Measurements from ENCODE around the gene HERPUD1. TPM values are rescaled to one million over a fixed set of nuclear protein-coding genes. Genes with fewer than 3 reads are reported as not detected.

HERPUD1 gene
- total and polyA plus RNA-seq, 2 of the 13 experiments (the other 11 are each of a cell fraction or from before 2014, with no cell fraction given): 96.2 to 323 TPM

DNA sequence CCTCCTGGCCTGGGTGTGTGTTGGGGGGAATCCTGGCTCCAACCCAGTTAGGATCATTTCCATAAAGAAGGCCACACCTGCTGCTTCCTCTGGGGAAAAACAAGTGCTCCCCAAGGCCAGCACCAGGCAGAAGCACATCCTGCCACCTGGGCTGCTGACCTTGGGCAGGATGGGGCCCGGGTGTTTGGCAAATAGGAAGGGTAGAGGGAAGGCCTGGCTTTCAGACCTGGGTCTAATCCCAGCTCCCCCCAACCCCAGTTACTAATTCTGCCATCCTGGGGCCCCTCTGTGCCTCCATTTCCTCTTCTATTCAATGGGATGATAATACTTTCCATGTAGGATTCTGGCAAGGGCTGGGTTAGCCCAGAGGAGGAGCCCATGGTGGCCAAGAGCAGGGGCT is 54.4 kb downstream of the HERPUD1 start (continued):
- TF ChIP-seq ZNF329 (CRISPR knock-in tag; IDR thresholded peaks at IDR 0.05; ENCODE audit: low read depth): no peak
- TF ChIP-seq ZNF564 (CRISPR knock-in tag; IDR thresholded peaks at IDR 0.05): no peak
- no peak for TF ChIP-seq TP53 (CRISPR knock-in tag; conservative IDR thresholded peaks at IDR 0.05)
- TF ChIP-seq, protein P1, sequence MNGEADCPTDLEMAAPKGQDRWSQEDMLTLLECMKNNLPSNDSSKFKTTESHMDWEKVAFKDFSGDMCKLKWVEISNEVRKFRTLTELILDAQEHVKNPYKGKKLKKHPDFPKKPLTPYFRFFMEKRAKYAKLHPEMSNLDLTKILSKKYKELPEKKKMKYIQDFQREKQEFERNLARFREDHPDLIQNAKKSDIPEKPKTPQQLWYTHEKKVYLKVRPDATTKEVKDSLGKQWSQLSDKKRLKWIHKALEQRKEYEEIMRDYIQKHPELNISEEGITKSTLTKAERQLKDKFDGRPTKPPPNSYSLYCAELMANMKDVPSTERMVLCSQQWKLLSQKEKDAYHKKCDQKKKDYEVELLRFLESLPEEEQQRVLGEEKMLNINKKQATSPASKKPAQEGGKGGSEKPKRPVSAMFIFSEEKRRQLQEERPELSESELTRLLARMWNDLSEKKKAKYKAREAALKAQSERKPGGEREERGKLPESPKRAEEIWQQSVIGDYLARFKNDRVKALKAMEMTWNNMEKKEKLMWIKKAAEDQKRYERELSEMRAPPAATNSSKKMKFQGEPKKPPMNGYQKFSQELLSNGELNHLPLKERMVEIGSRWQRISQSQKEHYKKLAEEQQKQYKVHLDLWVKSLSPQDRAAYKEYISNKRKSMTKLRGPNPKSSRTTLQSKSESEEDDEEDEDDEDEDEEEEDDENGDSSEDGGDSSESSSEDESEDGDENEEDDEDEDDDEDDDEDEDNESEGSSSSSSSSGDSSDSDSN (CRISPR knock-in tag; IDR thresholded peaks at IDR 0.05): no peak
- TF ChIP-seq PPARG (CRISPR knock-in tag; conservative IDR thresholded peaks at IDR 0.05): 0 out of 2 replicates have a peak, but pooled peaks have one; percentile 15
- TF ChIP-seq ZNF562 (CRISPR knock-in tag; IDR thresholded peaks at IDR 0.05; ENCODE audit: borderline replicate concordance): no peak
- TF ChIP-seq ISX (CRISPR knock-in tag; conservative IDR thresholded peaks at IDR 0.05): no peak
- TF ChIP-seq, protein P2, sequence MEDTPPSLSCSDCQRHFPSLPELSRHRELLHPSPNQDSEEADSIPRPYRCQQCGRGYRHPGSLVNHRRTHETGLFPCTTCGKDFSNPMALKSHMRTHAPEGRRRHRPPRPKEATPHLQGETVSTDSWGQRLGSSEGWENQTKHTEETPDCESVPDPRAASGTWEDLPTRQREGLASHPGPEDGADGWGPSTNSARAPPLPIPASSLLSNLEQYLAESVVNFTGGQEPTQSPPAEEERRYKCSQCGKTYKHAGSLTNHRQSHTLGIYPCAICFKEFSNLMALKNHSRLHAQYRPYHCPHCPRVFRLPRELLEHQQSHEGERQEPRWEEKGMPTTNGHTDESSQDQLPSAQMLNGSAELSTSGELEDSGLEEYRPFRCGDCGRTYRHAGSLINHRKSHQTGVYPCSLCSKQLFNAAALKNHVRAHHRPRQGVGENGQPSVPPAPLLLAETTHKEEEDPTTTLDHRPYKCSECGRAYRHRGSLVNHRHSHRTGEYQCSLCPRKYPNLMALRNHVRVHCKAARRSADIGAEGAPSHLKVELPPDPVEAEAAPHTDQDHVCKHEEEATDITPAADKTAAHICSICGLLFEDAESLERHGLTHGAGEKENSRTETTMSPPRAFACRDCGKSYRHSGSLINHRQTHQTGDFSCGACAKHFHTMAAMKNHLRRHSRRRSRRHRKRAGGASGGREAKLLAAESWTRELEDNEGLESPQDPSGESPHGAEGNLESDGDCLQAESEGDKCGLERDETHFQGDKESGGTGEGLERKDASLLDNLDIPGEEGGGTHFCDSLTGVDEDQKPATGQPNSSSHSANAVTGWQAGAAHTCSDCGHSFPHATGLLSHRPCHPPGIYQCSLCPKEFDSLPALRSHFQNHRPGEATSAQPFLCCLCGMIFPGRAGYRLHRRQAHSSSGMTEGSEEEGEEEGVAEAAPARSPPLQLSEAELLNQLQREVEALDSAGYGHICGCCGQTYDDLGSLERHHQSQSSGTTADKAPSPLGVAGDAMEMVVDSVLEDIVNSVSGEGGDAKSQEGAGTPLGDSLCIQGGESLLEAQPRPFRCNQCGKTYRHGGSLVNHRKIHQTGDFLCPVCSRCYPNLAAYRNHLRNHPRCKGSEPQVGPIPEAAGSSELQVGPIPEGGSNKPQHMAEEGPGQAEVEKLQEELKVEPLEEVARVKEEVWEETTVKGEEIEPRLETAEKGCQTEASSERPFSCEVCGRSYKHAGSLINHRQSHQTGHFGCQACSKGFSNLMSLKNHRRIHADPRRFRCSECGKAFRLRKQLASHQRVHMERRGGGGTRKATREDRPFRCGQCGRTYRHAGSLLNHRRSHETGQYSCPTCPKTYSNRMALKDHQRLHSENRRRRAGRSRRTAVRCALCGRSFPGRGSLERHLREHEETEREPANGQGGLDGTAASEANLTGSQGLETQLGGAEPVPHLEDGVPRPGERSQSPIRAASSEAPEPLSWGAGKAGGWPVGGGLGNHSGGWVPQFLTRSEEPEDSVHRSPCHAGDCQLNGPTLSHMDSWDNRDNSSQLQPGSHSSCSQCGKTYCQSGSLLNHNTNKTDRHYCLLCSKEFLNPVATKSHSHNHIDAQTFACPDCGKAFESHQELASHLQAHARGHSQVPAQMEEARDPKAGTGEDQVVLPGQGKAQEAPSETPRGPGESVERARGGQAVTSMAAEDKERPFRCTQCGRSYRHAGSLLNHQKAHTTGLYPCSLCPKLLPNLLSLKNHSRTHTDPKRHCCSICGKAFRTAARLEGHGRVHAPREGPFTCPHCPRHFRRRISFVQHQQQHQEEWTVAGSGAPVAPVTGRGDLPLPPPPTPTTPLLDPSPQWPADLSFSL (CRISPR knock-in tag; IDR thresholded peaks at IDR 0.05): no peak
- no peak for TF ChIP-seq PAWR (CRISPR knock-in tag; IDR thresholded peaks at IDR 0.05; ENCODE audit: borderline replicate concordance)
- no peak for TF ChIP-seq EHMT2 (IDR thresholded peaks at IDR 0.05; ENCODE audit: borderline replicate concordance, low read depth, low read length)
- TF ChIP-seq, protein P3, sequence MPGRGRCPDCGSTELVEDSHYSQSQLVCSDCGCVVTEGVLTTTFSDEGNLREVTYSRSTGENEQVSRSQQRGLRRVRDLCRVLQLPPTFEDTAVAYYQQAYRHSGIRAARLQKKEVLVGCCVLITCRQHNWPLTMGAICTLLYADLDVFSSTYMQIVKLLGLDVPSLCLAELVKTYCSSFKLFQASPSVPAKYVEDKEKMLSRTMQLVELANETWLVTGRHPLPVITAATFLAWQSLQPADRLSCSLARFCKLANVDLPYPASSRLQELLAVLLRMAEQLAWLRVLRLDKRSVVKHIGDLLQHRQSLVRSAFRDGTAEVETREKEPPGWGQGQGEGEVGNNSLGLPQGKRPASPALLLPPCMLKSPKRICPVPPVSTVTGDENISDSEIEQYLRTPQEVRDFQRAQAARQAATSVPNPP (CRISPR knock-in tag; IDR thresholded peaks at IDR 0.05): no peak
- no peak for TF ChIP-seq ZNF619 (CRISPR knock-in tag; IDR thresholded peaks at IDR 0.05)
- TF ChIP-seq ZNF777 (CRISPR knock-in tag; IDR thresholded peaks at IDR 0.05): no peak
- TF ChIP-seq ZNF703 (CRISPR knock-in tag; IDR thresholded peaks at IDR 0.05; ENCODE audit: borderline replicate concordance): no peak
- TF ChIP-seq KDM2A (CRISPR knock-in tag; IDR thresholded peaks at IDR 0.05; ENCODE audit: borderline replicate concordance, low read depth): no peak
- TF ChIP-seq ZFP36L1 (CRISPR knock-in tag; IDR thresholded peaks at IDR 0.05): no peak
- no peak for TF ChIP-seq YY1 (IDR thresholded peaks at IDR 0.05; ENCODE audit: insufficient read depth, insufficient replicate concordance, low read depth, low read length)
- no peak for TF ChIP-seq JUNB (CRISPR knock-in tag; IDR thresholded peaks at IDR 0.05; ENCODE audit: borderline replicate concordance)
- no peak for TF ChIP-seq ZNF747 (CRISPR knock-in tag; IDR thresholded peaks at IDR 0.05; ENCODE audit: borderline replicate concordance)
- no peak for TF ChIP-seq RORA (CRISPR knock-in tag; IDR thresholded peaks at IDR 0.05)
- no peak for TF ChIP-seq ZNF451 (CRISPR knock-in tag; IDR thresholded peaks at IDR 0.05)
- no peak for TF ChIP-seq ATRX (CRISPR knock-in tag; IDR thresholded peaks at IDR 0.05; ENCODE audit: borderline replicate concordance)
